ENCODE data around the gene DAB2IP. TPM values are rescaled to one million over a fixed set of nuclear protein-coding genes. Genes with fewer than 3 reads are reported as not detected.

Gene DAB2IP
- total RNA-seq, 4 donors from 2014 or later = 55.2 to 76.0 (median 60.5) TPM

GRCh38 chr9:121631115-121631514, 20.3 kb upstream of the DAB2IP start:
- Histone ChIP-seq H3K4me1 (peaks cover 0 to 21% (median 0%) of the 10 kb centered on the region in 4 donors), H3K27ac (no peak overlapping the region), H3K27me3 (no peaks in the 10 kb centered on the region), H3K4me3 (no peak overlapping the region), H3K36me3 (no peaks in the 10 kb centered on the region), H3K9me3 (no peaks in the 10 kb centered on the region)
- TF ChIP-seq, protein P1, sequence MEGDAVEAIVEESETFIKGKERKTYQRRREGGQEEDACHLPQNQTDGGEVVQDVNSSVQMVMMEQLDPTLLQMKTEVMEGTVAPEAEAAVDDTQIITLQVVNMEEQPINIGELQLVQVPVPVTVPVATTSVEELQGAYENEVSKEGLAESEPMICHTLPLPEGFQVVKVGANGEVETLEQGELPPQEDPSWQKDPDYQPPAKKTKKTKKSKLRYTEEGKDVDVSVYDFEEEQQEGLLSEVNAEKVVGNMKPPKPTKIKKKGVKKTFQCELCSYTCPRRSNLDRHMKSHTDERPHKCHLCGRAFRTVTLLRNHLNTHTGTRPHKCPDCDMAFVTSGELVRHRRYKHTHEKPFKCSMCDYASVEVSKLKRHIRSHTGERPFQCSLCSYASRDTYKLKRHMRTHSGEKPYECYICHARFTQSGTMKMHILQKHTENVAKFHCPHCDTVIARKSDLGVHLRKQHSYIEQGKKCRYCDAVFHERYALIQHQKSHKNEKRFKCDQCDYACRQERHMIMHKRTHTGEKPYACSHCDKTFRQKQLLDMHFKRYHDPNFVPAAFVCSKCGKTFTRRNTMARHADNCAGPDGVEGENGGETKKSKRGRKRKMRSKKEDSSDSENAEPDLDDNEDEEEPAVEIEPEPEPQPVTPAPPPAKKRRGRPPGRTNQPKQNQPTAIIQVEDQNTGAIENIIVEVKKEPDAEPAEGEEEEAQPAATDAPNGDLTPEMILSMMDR (IDR thresholded peaks at IDR 0.05) = no peak
- no peak for TF ChIP-seq POLR2A (IDR thresholded peaks at IDR 0.05)
- no peak for DNase-seq

DNA sequence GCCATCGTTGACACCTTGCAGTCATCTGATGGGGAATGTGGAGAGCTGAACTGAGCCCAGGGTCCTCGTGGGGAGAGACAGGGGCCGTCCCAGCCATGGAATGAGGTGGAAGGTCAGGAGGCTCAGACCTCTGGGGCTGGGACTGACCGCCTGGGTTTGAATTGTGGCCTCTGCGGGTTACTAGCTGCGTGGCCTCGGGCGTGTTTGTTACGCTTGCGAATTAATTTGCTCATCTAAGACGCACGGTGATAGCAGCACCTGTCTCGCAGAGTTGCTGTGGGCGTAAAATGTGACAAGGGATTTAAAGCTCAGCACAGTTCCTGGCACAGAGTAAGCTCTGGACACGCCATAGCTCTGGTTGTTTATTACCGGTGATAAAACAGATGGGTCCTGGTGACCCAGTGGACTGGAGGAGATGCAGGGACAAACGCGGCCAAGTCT, 19.4 kb upstream of the DAB2IP start:
- no peak for DNase-seq
- H3K36me3 ChIP-seq = no peaks in the 10 kb centered on the region
- TF ChIP-seq, protein P1 (IDR thresholded peaks at IDR 0.05) = no peak
- TF ChIP-seq POLR2A (IDR thresholded peaks at IDR 0.05) = no peak
- H3K27ac ChIP-seq = no peak overlapping the region
- H3K9me3 ChIP-seq = no peaks in the 10 kb centered on the region
- no peaks in the 10 kb centered on the region for H3K27me3 ChIP-seq
- H3K4me1 ChIP-seq = peaks cover 0 to 29% (median 0%) of the 10 kb centered on the region in 4 donors
- no peak overlapping the region for H3K4me3 ChIP-seq

DNA sequence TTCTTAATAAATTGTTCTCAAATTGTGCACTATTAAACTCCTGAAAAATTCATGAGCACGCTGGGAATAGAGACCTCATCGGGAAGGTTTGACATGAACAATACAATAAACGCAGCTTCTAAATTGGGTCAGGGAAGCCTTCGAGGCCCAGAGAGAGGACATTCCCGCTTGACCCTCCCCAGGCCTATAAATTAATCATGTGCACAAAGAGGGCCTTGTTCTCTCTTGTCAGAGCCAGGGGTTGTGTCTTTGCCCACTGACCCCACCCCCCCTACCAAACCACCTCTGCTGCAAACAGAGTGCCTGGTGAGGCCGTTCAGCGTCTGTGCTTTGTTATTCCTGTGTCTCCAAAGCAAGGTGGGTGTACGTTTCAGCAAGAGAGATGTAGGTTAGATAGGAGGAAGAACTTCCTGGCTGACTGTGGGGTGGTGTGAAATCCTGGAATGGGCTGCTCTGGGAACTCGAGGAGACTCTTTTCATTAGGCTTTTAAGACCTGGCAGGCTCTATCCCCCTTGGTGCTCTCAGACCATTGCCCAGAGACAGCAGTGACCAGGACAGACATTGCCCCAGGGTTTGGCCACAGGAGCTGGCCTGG, 18.2 kb upstream of the DAB2IP start:
- no peak for DNase-seq
- Histone ChIP-seq H3K4me3 (no peak overlapping the region), H3K4me1 (peaks cover 0 to 38% (median 0%) of the 10 kb centered on the region in 4 donors), H3K9me3 (no peaks in the 10 kb centered on the region), H3K27me3 (no peaks in the 10 kb centered on the region), H3K36me3 (no peaks in the 10 kb centered on the region), H3K27ac (no peak overlapping the region)
- TF ChIP-seq, protein P1 (IDR thresholded peaks at IDR 0.05) = no peak
- no peak for TF ChIP-seq POLR2A (IDR thresholded peaks at IDR 0.05)

DNA sequence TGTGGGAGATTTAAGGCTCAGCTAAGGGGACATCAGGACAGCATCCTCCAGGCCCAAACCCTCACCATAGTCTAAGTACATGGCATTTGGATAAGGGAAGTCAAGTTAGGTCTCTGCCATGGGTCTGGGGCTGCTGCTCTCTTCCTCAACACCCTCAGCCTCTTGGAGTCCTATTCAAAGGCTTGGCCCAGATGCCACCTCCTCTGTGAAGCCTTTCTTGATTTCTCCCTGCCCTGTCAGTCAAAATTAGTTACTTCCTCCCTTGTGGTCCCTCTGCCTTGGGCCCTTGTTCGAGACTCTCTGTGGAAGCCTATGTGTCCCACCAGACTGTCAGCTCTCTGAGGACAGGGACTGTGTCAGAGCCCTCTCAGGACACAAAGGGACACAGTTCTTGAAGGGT, 17.7 kb upstream of the DAB2IP start:
- no peaks in the 10 kb centered on the region for H3K27me3 ChIP-seq
- TF ChIP-seq, protein P1 (IDR thresholded peaks at IDR 0.05) = no peak
- TF ChIP-seq POLR2A (IDR thresholded peaks at IDR 0.05) = no peak
- no peaks in the 10 kb centered on the region for H3K9me3 ChIP-seq
- H3K36me3 ChIP-seq = no peaks in the 10 kb centered on the region
- no peak overlapping the region for H3K4me3 ChIP-seq
- peaks cover 0 to 38% (median 0%) of the 10 kb centered on the region in 4 donors for H3K4me1 ChIP-seq
- no peak for DNase-seq
- H3K27ac ChIP-seq = no peak overlapping the region

DNA sequence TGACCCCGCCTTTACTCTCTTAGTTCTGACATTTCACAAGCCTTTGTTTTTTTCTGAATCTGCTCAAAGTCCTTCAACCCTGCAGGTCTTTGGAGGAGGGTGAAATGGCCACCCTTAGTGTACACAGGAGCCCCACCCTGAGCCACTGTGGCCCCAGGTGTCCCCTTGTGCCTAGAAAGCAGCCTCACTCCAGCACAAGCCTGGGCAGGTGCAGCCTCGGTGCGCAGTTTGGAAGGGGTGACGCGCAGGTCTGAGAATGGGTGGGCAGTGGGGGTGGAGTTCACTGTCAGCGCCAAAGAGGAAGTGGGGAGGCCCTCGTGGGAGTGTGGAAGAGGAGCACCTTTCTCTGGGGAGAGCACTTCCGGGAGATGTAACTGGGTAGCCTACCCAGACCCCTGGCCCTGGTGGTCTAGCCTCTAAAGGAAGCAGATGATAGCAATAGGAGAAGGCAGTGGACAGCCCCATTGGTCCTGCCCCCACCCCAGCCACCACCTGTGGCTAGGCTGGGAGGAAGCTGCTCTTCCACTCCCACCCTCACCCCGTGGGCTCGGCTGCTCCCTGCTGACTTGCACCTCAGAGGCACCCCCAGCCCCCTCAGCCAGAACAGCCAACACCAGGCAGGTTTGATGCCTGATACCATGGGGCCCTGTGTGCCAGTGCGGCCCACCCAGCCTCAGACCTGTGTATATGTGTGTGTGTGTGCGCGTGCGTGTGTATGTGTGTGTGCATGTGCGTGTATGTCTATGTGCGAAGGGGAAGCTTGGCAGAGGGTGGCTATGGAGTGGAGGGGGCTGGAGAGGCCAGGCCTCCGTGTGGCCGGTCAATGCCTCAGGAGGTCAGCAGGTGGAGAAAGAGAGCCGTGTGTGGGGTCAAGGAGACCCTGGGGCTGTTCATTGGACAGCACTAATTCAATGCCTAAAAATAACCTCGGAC, 16.8 kb upstream of the DAB2IP start:
- TF ChIP-seq, protein P1 (IDR thresholded peaks at IDR 0.05) = peak in 4 of 6 experiments; percentile 11 to 42 (median 29)
- TF ChIP-seq POLR2A (IDR thresholded peaks at IDR 0.05) = no peak
- no peak overlapping the region for H3K4me3 ChIP-seq
- DNase-seq = no peak
- no peak overlapping the region for H3K27ac ChIP-seq
- no peaks in the 10 kb centered on the region for H3K36me3 ChIP-seq
- H3K9me3 ChIP-seq = no peaks in the 10 kb centered on the region
- H3K4me1 ChIP-seq = peaks cover 0 to 38% (median 0%) of the 10 kb centered on the region in 4 donors
- H3K27me3 ChIP-seq = no peaks in the 10 kb centered on the region
